ENCODE data around the gene KAZN.

- TF ChIP-seq EP300 (IDR thresholded peaks at IDR 0.05; ENCODE audit: borderline replicate concordance) (no peak), CREB1 (IDR thresholded peaks at IDR 0.05; ENCODE audit: low read depth) (no peak), NFIC (IDR thresholded peaks at IDR 0.05) (no peak)
Measured at GRCh38 chr1:14822493-14822892, 224.0 kb downstream of the KAZN start.
